ENCODE measurements around the gene COPG1. TPM values are rescaled to one million over a fixed set of nuclear protein-coding genes. Genes with fewer than 3 reads are reported as not detected.
"Not testable (repeated sequence)": the region's sequence is repeated elsewhere in the genome, so short reads cannot be mapped to it uniquely, and the experiment has no call there.

The COPG1 gene
- total and polyA plus RNA-seq, 8 donors = 81.4 to 137 (median 104) TPM

DNA sequence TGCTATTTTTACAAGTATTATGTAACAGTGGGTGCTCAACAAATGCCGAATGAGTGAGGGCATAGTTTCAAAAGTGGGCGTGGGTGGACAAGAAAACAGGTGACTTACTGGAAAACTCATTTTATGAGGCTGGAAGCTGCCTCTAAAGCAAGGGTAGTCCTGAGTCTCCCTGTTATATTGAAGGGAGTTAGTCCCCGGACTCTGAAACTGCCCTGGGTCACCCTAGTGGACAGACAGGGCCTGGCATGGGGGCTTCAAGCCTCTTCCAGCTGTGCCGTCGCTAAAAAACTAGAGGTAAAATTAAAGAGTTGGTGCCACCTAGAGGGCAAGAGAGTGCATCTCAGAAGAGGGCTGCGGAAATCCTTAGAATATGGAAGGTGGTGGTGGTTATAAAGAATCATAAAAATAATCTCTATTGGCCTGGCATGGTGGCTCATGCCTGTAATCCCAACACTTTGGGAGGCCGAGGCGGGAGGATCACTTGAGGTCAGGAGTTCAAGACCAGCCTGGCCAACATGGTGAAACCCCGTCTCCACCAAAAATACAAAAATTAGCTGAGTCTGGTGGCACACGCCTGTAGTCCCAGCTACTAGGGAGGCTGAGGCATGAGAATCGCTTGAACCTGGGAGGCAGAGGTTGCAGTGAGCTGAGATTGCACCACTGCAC lies 3.6 kb upstream of the COPG1 start:
- H3K36me3 ChIP-seq, H3K27me3 ChIP-seq, H3K4me3 ChIP-seq, FAIRE-seq, H3K9me3 ChIP-seq: not testable (repeated sequence)
- Histone ChIP-seq H3K4me1 (peaks cover 0 to 15% (median 0%) of the 10 kb centered on the region in 3 donors), H3K27ac (peak overlapping the region in 3 of 4 donors; percentile 23 to 45 (median 28))
- WGBS, 2 donors = 15 to 20% methylated on average over 11 of the region's 11 CpGs
- DNase-seq = peak; percentile 73 to 83 (median 74)
- TF ChIP-seq, protein P1, sequence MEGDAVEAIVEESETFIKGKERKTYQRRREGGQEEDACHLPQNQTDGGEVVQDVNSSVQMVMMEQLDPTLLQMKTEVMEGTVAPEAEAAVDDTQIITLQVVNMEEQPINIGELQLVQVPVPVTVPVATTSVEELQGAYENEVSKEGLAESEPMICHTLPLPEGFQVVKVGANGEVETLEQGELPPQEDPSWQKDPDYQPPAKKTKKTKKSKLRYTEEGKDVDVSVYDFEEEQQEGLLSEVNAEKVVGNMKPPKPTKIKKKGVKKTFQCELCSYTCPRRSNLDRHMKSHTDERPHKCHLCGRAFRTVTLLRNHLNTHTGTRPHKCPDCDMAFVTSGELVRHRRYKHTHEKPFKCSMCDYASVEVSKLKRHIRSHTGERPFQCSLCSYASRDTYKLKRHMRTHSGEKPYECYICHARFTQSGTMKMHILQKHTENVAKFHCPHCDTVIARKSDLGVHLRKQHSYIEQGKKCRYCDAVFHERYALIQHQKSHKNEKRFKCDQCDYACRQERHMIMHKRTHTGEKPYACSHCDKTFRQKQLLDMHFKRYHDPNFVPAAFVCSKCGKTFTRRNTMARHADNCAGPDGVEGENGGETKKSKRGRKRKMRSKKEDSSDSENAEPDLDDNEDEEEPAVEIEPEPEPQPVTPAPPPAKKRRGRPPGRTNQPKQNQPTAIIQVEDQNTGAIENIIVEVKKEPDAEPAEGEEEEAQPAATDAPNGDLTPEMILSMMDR (IDR thresholded peaks at IDR 0.05) = peak; percentile 81 to 89 (median 88)
- intact Hi-C loops (cut with DNase I) = loop anchor here in 2 of 3 donors (10.0 kb wide), 3 partner anchors 71 to 281 kb away; no protein-coding TSS in a partner anchor
- peak; percentile 62 to 85 (median 77) for ATAC-seq

DNA sequence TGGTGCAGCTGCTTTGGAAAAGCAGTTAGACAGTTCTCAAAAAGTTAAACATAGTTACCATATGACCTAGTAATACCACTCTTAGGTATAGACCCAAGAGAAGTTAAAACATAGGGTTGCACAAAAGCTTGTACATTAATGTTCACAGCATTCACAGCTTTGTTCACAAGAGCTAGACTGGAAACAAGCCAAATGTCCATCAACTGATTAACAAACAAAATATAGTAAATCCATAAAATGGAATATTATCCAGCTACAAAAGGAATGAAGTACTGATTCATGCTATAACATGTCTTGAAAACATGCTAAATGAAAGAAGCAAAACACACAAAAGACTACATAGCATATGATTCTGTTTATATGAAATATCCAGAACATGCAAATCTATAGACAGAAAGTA lies 2.8 kb upstream of the COPG1 start:
- FAIRE-seq = no peak
- Histone ChIP-seq H3K36me3 (peaks cover 0 to under 1% (median 0%) of the 10 kb centered on the region in 3 donors), H3K27me3 (no peaks in the 10 kb centered on the region), H3K4me1 (peaks cover 0 to 23% (median 3%) of the 10 kb centered on the region in 3 donors), H3K27ac (no peak overlapping the region), H3K9me3 (no peaks in the 10 kb centered on the region), H3K4me3 (no peak overlapping the region)
- intact Hi-C loops (cut with DNase I) = loop anchor here in 2 of 3 donors (10.0 kb wide), 3 partner anchors 72 to 282 kb away; no protein-coding TSS in a partner anchor
- TF ChIP-seq, protein P1 (IDR thresholded peaks at IDR 0.05) = no peak
- no peak for DNase-seq
- ATAC-seq = no peak

DNA sequence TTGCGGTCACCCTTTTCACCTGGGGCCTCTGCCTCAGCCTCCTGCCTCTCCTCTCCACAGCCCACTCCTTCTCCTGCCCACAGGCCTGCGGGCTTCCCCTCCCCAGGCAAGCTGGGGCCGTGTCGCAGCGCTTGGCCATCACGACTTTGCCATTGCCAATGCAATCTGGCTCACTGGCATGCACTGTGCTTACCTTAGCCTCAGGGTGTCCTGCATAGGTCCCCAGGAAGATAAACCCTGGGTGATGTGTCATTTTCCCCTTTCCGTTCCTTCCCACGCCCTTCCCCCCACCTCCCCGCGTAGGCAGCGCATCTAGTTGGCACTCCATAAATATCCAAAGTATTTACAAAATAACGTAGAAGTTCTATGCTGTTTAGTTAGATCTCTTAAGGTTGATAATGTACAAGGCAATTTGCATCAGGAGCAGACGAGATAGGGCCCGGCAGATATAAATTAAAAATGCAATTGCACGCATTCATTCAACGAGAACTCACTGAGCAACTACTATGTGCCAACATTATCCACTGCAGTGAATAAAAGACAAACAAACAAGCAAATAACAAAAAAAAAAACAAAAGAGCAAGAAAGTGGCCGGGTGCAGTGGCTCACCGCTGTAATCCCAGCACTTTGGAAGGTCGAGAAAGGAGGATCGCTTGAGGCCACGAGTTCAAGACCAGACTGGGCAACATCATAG lies 973 bp upstream of the COPG1 start:
- intact Hi-C loops (cut with DNase I) = loop anchor here in 2 of 3 donors (10.0 kb wide), 3 partner anchors 74 to 284 kb away; no protein-coding TSS in a partner anchor

DNA sequence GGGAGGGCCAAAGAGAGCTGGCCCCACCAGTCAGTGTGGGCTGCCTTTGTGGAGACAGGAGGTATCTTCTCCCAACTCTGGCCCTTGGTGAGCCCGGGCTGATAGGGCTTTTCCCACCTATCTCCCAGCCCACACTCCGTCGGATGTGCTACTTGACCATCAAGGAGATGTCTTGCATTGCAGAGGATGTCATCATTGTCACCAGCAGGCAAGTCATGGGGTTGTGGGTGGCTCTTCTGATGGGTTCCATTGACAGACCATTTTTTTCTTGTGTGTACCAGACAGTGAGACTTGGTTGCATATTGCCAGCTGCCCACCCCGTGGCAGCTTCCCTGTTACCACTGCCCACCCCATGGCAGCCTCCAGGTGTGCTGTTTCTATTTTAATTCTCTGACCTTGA lies 3.3 kb downstream of the COPG1 start:
- Histone ChIP-seq H3K27ac (no peak overlapping the region), H3K4me1 (peaks cover 0 to 35% (median 7%) of the 10 kb centered on the region in 3 donors), H3K36me3 (peaks cover 9 to 61% (median 45%) of the 10 kb centered on the region in 3 donors), H3K4me3 (no peak overlapping the region), H3K27me3 (no peaks in the 10 kb centered on the region), H3K9me3 (no peaks in the 10 kb centered on the region)
- DNase-seq (no peak), FAIRE-seq (no peak), ATAC-seq (no peak)
- WGBS, 2 donors = 69 to 80% methylated on average over 4 of the region's 4 CpGs
- intact Hi-C loops (cut with DNase I) = no loop called here
- TF ChIP-seq, protein P1 (IDR thresholded peaks at IDR 0.05) = no peak

More for the DNA sequence above, 973 bp upstream of the COPG1 start:
- 23 to 29% methylated on average over 21 of the region's 21 CpGs for WGBS, 2 donors
- Histone ChIP-seq H3K27ac (peak overlapping the region; percentile 83 to 92 (median 90)), H3K27me3 (no peaks in the 10 kb centered on the region), H3K9me3 (no peaks in the 10 kb centered on the region), H3K4me1 (peaks cover 0 to 35% (median 7%) of the 10 kb centered on the region in 3 donors), H3K4me3 (peak overlapping the region; percentile 90 to 100 (median 94)), H3K36me3 (peaks cover 4 to 19% (median 6%) of the 10 kb centered on the region in 3 donors)
- ATAC-seq (no peak), FAIRE-seq (no peak), DNase-seq (peak in 3 of 6 donors; percentile 20 to 68 (median 36))
- TF ChIP-seq, protein P1 (IDR thresholded peaks at IDR 0.05) = no peak
